NCI-H446 treated with DMSO at 0.1 percent for 48 hours (cell line): ENCODE data around the gene ALG11.
"Not testable (repeated sequence)": the region's sequence is repeated elsewhere in the genome, so short reads cannot be mapped to it uniquely, and the experiment has no call there.

Source experiments
- DNase-seq: peaks from one replicate; lab custom pipeline; 2025; lab: John Stamatoyannopoulos, UW

The ALG11 gene

GRCh38 chr13:52029569-52029968 is 17.4 kb downstream of the ALG11 start:
- no peak for DNase-seq

- not testable (repeated sequence) for DNase-seq
Measured at GRCh38 chr13:52030401-52030800, 18.2 kb downstream of the ALG11 start.

DNA sequence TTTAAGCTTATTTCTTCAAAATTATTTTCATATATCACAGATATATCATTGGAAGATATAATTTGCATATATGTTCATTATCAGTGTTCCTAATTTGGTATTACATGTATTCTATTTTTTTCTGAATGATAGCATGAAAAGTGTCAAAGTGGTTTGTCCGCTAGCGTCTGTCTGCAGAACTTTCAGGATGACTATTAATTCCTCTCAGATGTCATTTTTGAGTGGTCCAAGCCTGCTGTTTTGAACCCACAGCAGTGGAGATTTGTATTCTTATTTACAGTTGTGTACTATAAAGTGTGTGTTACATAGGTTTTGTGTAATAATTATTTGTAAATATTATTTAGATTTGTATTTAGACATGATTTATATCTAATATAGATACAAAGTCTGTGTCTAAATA is 20.8 kb downstream of the ALG11 start:
- DNase-seq: no peak

DNA sequence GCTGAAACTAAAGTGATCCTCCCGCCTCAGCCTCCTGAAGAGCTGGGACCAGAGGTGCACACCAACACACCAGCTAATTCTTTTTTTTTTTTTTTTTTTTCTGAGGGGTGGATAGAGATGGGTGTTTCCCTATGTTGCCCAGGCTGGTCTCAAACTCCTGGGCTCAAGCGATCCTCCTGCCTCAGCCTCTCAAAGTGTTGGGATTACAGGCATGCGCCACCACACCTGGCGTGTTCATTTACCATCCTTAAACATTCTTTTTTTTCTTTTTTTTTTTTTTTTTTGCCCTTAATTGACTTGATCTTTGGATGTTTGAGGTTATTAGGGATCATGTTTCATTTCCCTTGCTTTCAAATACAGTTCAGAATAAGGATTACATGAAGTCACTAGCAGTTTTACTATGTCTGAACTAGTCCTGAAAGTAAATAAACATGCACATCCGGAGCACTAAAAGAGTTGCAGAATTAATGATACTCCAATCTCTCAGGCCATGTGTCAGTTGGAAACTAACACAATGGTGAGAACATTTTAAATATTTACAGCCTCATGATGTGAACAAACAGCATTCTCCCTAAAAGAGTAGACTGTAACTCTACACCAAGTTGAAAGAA is 22.5 kb downstream of the ALG11 start:
- no peak for DNase-seq

DNA sequence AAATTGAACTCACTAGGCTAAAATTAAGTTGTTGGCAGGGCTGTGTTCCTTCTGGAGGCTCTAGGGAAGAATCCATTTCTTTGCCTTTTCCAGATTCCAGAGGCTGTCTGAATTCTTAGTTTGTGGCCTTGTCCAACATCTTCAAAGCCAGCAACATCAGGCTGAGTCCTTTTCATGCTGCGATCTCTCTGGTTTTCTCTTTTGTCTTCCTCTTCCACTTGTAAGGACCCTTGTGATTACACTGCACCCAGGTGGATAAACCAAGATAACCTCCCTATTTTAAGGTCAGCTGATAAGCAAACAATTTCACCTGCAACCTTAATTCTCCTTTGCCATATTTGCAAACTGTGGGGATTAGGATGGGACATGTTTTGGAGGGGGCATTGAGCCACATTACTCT is 23.8 kb downstream of the ALG11 start:
- no peak for DNase-seq

DNA sequence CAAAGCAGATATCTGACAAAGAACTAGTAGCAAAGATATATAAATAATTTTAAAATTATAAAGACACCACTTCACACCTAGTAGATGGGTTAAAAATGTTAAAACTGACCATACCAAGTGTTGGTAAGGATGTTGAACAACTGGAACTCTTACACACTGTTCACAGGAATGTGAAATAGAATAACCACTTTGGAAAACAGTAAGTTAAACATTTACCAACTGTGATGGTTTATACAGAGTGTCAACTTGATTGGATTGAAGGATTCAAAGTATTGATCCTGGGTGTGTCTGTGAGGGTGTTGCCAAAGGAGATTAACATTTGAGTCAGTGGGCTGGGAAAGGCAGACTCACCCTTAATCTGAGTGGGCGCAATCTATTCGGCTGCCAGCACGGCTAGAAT is 31.5 kb downstream of the ALG11 start:
- no peak for DNase-seq

GRCh38 chr13:52047463-52047862 is 35.3 kb downstream of the ALG11 start:
- no peak for DNase-seq

DNA sequence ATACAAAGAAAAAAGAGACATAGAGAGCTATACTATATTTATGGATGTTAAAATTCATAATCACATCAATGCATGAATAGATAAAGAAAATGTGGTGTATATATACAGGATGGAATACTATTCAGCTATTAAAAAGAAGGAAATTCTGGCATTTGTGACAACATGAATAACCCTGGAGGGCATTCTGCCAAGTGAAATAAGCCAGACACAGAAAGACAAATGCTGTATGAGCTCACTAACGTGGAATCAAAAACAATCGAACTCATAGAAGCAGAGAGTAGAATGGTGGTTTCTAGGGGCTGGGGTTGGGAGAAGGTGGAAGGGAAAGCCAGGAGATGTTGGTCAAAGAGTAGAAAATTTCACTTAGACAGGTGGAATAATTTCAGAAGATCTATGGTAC is 36.3 kb downstream of the ALG11 start:
- no peak for DNase-seq

DNA sequence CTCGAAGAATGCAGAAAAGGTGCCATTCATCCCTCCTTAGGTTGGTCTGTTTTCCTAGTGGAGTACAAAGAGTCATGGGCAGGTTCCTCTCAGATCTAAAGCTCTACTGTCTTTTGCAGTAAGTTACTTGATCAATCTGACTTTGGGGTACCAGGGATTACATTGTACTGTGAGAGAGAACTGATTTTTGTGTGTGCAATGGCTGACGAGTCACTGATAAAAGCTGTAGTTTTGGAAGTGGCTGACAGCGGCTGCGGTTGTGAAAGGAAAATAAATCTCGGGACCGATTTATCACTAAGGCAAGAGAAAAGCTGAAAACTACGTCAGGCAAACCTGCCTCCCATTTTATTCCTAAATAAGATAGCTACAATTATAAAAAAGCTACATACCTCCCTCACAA is 39.2 kb downstream of the ALG11 start:
- no peak for DNase-seq

DNA sequence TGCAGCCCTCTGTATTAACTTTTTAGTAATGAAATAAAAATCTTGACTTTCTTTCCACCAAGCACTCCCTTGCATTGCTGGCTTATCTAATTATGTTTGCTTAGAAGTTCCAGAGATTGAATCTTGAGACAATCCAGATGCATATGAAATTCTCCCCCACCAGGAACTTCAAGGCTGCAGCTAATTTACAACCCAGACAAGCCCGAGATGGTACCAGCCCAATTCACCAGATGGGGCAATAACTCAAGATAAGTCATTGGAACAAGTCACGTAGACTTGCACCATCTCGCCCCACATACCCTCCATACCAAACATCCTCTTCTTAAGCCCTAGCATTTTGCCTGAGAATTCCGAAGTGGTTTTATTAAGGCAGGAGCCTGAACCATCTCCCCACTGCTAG is 41.3 kb downstream of the ALG11 start:
- DNase-seq: no peak

DNA sequence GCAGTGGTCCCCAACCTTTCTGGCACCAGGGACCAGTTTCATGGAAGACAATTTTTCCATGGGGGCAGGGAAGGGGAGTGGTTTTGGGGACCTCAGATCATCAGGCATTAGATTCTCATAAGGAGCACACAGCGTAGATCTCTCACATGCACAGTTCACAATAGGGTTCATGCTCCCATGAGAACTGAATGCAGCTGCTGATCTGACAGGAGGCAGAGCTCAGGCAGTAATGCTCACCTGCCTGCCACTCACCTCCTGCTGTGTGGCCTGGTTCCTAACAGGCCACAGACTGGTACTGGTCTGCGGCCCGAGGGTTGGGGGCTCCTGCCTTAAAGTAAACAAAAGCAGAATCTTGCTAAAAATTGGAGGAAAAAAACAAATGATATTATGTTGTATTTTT is 48.9 kb downstream of the ALG11 start:
- not testable (repeated sequence) for DNase-seq

- no peak for DNase-seq
Measured at GRCh38 chr13:52061587-52061986, 49.4 kb downstream of the ALG11 start.

- no peak for DNase-seq
Measured at GRCh38 chr13:52067237-52067636, 55.0 kb downstream of the ALG11 start.

- no peak for DNase-seq
Measured at GRCh38 chr13:52070929-52071523, 58.8 kb downstream of the ALG11 start.
